ENCODE results near the gene MMP10.

MMP10 gene

GRCh38 chr11:102780491-102780918 lies at the start of gene MMP10:
MMP10 (minus strand) TSS chr11:102780628; CDS start chr11:102780591, 37 bp downstream.
- no peak for DNase-seq (ENCODE audit: low spot score)

- no peak for DNase-seq (ENCODE audit: low spot score)
Observed at GRCh38 chr11:102829316-102830000, 49.0 kb upstream of the MMP10 start.

DNA sequence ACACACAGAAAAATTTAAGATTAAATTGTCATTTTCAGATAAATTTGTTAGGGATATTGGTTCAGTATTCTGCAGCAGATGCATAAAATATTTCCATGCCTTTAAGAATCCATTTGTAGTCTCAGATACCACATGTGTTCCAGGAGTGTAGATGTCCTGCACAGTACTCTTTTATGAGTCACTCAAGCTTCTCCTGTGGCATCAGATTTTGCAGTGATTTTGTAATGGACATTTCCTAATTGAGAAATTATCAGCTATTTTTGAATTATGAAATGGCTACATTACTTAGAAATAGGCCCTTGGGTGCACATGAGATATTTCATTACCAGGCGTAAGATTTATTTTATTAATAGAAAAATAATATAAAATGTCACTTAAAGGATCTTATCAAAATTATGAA lies 44.1 kb upstream of the MMP10 start:
- DNase-seq (ENCODE audit: low spot score): no peak

GRCh38 chr11:102819491-102819890 lies 39.1 kb upstream of the MMP10 start:
- DNase-seq (ENCODE audit: low spot score): no peak

- DNase-seq (ENCODE audit: low spot score): no peak
Observed at GRCh38 chr11:102813484-102813883, 33.1 kb upstream of the MMP10 start.

DNA sequence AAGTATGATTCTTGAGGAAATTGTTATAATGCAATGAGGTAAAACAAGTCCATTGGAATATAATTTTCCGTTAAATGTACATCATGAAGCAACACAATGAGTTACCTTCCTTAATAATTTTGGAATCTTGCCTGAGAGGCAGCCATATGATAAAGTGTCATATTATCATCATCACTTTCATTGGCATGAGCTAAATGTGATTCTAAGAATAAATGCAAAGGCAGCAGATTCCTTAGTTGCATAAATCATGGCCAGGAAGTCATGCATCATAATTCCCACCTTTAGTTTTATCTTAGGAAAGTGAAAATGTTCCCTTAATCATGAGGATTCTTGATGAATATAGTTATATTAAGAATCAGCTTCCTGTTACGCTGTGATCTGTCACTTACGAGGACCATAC lies 31.8 kb upstream of the MMP10 start:
- DNase-seq (ENCODE audit: low spot score): no peak

- DNase-seq (ENCODE audit: low spot score): no peak
Observed at GRCh38 chr11:102810950-102811660, 30.7 kb upstream of the MMP10 start.

- no peak for DNase-seq (ENCODE audit: low spot score)
Observed at GRCh38 chr11:102809971-102810370, 29.5 kb upstream of the MMP10 start.

DNA sequence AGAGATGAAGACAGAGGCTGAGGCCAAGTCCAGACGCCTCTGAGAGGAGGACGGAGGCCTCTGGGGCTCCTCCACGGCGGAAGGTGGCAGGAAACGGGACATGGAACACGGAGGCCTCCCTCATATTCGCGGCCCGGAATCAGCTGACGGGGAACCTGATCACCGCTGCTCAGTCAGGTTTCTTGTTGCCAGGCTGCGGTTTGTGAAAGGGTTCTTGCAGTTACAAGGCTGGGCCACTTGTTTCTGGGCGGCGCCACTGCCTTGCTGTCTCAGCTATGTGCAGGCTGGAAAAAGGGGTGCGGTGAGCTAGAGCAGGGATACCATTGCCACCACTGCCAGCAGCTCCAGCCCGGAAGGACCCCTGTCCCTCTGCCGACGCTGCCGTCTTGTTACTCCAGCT lies 27.5 kb upstream of the MMP10 start:
- no peak for DNase-seq (ENCODE audit: low spot score)

GRCh38 chr11:102806296-102806695 lies 25.9 kb upstream of the MMP10 start:
- no peak for DNase-seq (ENCODE audit: low spot score)

- no peak for DNase-seq (ENCODE audit: low spot score)
Observed at GRCh38 chr11:102802341-102802740, 21.9 kb upstream of the MMP10 start.

GRCh38 chr11:102800767-102801166 lies 20.3 kb upstream of the MMP10 start:
- no peak for DNase-seq (ENCODE audit: low spot score)

DNA sequence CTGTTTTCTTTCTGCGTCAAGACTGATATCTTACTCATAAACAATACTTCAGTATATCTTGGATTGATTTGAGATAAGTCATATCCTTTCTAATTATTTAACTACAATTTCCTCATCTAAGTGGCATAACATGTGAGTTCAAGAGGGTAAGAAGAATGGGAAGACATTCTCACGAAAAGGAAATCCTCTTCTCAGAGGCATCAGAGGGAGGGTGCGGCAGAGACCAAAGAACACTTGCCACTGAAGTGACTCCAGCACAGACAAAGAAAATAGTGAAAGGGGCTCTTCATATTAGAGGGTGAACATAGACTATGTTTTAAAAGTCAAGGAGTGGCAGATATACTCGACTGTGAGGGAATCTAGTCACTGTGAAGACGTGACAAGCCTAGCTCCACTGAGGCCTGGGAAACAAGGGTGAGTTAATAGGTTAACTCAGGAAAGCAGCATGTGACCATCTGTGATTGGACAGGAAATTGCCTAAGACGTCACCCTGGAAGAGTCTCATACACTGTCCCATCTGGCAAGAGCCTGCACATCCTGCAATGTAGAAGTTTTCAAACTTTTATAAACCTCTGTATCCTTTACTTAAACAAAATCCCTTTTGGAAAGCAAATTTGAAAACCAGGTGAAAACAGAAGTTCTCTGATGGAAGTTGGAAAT lies 19.4 kb upstream of the MMP10 start:
- no peak for DNase-seq (ENCODE audit: low spot score)

- no peak for DNase-seq (ENCODE audit: low spot score)
Observed at GRCh38 chr11:102798012-102798746, 17.8 kb upstream of the MMP10 start, which contains the start of gene MMP1. MMP1 (minus strand) TSS chr11:102798160; CDS start chr11:102798092, 68 bp downstream.

DNA sequence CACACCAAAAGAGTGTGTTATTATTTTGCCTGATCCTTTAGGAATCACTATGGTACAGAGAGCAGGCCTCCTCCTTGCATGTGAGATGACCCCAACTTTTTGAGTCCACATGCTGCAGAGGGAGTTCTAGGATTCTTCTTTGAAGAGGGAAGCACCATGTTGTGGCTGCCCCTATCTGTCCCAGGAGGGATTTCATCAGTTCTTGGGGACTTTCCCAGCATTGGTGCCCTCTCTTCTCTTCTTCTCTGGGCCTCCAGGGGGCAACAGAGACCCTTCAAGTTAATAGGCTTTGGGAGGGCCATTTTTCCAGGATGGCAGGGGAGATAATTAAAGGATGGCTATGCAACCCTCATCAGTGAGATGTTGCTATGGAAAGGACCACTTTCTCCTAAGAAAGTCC lies 14.0 kb upstream of the MMP10 start:
- no peak for DNase-seq (ENCODE audit: low spot score)

DNA sequence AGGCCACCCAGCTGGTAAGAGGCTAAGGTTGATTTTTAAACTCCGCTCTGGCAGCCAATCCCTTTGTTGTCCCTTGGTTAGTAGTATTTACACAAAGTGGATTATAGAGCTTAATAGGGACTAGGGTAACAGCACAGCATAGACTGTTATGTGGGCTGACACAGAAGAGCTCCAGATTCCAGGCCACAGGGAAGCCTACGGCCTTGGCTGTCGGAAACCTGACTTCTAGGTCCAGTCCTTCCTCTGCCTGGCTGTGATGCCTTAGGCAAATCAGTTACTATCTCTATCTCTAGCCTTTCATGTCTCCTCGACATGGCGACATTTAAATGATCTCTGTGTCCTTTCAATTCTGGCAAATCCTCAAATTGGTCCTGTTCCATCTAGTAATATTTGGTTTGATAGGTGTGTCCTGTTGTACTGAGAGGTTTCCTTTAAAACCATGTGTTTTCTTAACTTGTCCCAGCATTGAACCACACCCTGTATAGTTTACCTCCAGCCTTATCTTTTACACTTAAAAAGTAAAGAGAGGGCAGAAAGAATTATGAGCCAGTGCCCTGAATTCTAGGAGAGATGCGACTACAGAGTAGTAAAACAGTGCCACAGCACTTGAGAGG lies 13.4 kb upstream of the MMP10 start:
- no peak for DNase-seq (ENCODE audit: low spot score)

DNA sequence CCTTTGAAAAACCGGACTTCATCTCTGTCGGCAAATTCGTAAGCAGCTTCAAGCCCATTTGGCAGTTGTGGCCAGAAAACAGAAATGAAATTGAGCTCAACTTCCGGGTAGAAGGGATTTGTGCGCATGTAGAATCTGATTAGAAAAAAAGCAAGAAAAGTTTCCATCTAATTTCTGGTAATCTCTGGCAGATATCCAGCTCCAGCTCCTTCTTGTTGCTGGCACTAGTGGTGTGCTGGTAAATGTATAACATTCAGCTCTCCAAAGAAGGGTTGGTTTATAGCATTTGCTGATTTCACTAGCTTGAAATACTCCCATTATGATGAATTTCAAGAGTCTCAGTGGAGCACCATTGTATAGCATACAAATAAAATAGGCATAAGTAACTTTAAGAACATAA lies 12.2 kb upstream of the MMP10 start:
- no peak for DNase-seq (ENCODE audit: low spot score)

GRCh38 chr11:102791271-102792036 lies 11.0 kb upstream of the MMP10 start:
- no peak for DNase-seq (ENCODE audit: low spot score)

- DNase-seq (ENCODE audit: low spot score): no peak
Observed at GRCh38 chr11:102788334-102788995, 8.0 kb upstream of the MMP10 start.

GRCh38 chr11:102784380-102784779 lies 4.0 kb upstream of the MMP10 start:
- no peak for DNase-seq (ENCODE audit: low spot score)

GRCh38 chr11:102783720-102784119 lies 3.3 kb upstream of the MMP10 start:
- no peak for DNase-seq (ENCODE audit: low spot score)

Measured in left forelimb (tissue), 1 donor.